Caco-2 (cell line): ENCODE measurements around the gene ITSN2. TPM values are rescaled to one million over a fixed set of nuclear protein-coding genes. Genes with fewer than 3 reads are reported as not detected.

ENCODE experiments used
- BruUV-seq: library from RNA; stranded (reverse); fragments of 400-500 nt; replicated peaks from 2 replicates; lab custom pipeline; 2021; lab: Mats Ljungman, UMichigan
- CTCF ChIA-PET: fragments of 300-600 bp; sonication (Branson Sonifier 250); formaldehyde crosslinking; loops from one replicate; lab custom pipeline; 2022; ENCODE audit warnings: antibody characterized with exemption; lab: Charles Lee
- POLR2A ChIA-PET: fragments of 300-600 bp; sonication (Branson Sonifier 250); formaldehyde crosslinking; loops from one replicate; lab custom pipeline; 2022; ENCODE audit warnings: antibody characterized with exemption; lab: Charles Lee
- DNase-seq, 2 experiments: peaks; one replicate each; pipeline versions ENCODE4 v3.0.0 to v3.0.0-alpha.2; 2020 to 2022
- H3K27me3 ChIP-seq: replicated peaks from 2 replicates; pipeline ENCODE4 v1.6.0; 2011; ENCODE audit warnings: low read length; ENCODE audit not compliant: control insufficient read depth, insufficient read depth
- H3K36me3 ChIP-seq: 2 replicates; pipeline ENCODE4 v1.5.1; 2011; ENCODE audit warnings: low read length; ENCODE audit not compliant: control insufficient read depth, insufficient read depth
- H3K4me1 ChIP-seq: fragments of 250-450 bp; sonication (Bioruptor Pico); 2 replicates; pipeline ENCODE4 v1.5.1; 2020; ENCODE audit warnings: mild to moderate bottlenecking
- H3K4me3 ChIP-seq: 2 replicates; pipeline ENCODE4 v1.5.1; 2011; ENCODE audit warnings: low read depth, mild to moderate bottlenecking, control low read depth, low read length
- H3K9me3 ChIP-seq: fragments of 250-450 bp; sonication (Bioruptor Pico); 2 replicates; pipeline ENCODE4 v1.5.1; 2020; ENCODE audit warnings: mild to moderate bottlenecking, moderate library complexity
- H3K27ac Mint-ChIP-seq: one replicate; pipeline ENCODE4 v1.8.0; 2022; ENCODE audit warnings: mixed read lengths; ENCODE audit not compliant: unreplicated experiment
- H3K27me3 Mint-ChIP-seq: one replicate; pipeline ENCODE4 v1.8.0; 2022; ENCODE audit warnings: mixed read lengths; ENCODE audit not compliant: insufficient read depth, unreplicated experiment
- H3K36me3 Mint-ChIP-seq: one replicate; pipeline ENCODE4 v1.8.0; 2022; ENCODE audit warnings: mild to moderate bottlenecking, mixed read lengths; ENCODE audit not compliant: insufficient read depth, unreplicated experiment
- H3K4me1 Mint-ChIP-seq: one replicate; pipeline ENCODE4 v1.8.0; 2022; ENCODE audit warnings: low read depth, mixed read lengths; ENCODE audit not compliant: unreplicated experiment
- H3K4me3 Mint-ChIP-seq: one replicate; pipeline ENCODE4 v1.8.0; 2022; ENCODE audit warnings: mild to moderate bottlenecking, moderate library complexity, mixed read lengths; ENCODE audit not compliant: unreplicated experiment
- H3K9me3 Mint-ChIP-seq: one replicate; pipeline ENCODE4 v1.8.0; 2022; ENCODE audit warnings: mixed read lengths; ENCODE audit not compliant: unreplicated experiment
- intact Hi-C: fragments of 100-400 bp; cut with micrococcal nuclease; formaldehyde crosslinking; loops from one replicate; pipeline ENCODE4 v1.10.0; 2022; ENCODE audit not compliant: unreplicated experiment
- total RNA-seq: library from RNA; stranded (reverse); gene quantifications from 2 replicates; pipeline ENCODE4 v1.2.3, GENCODE V29; 2022
- TF ChIP-seq, protein P1 (sequence below), 2 experiments: fragments of 200-600 bp in 1 of 2; IDR thresholded peaks; 1 replicate in 1 of 2; 2 replicates in 1 of 2; pipeline versions ENCODE4 v1.5.1 to v1.8.0; 2011 to 2022; ENCODE audit warnings: antibody characterized with exemption in 1 of 2, control low read depth in 1 of 2, inconsistent platforms in 1 of 2, low read depth in 1 of 2, low read length in 1 of 2, mild to moderate bottlenecking in 1 of 2, moderate library complexity in 1 of 2; ENCODE audit not compliant: insufficient read depth in 1 of 2, severe bottlenecking in 1 of 2, unreplicated experiment in 1 of 2

Gene ITSN2
- total RNA-seq, 1 experiment from 2014 or later, result 49.4 TPM

DNA sequence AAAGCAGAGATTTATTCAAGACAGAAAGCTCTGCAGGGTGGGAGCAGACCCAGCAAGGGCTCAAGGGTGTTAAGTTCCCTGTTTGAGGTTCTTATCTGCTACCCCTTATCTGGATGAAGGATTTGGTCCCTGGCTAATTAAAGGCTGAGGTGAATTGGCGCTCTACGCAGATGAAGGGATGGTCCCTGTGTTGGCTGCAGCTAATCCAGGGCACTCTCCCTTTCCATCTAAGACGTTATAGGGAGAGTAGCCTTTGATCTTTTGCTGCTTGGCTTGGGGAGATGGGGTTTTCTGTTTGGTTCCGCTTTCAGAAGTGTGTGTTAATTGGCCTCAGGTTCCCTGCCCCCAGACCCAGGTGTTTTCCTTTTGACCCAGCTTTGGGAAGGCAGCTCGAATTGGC is 168.5 kb downstream of the ITSN2 start:
- Mint-ChIP-seq H3K9me3 (peaks cover 13% of the 10 kb centered on the region), H3K4me3 (no peak overlapping the region), H3K27ac (no peak overlapping the region), H3K4me1 (peaks cover 8% of the 10 kb centered on the region), H3K36me3 (no peaks in the 10 kb centered on the region), H3K27me3 (peaks cover 6% of the 10 kb centered on the region)
- Histone ChIP-seq H3K9me3 (no peaks in the 10 kb centered on the region), H3K4me3 (no peak overlapping the region), H3K36me3 (no peaks in the 10 kb centered on the region), H3K27me3 (no peaks in the 10 kb centered on the region), H3K4me1 (peaks cover 7% of the 10 kb centered on the region; the same call in 1 of the 2 replicates)
- ChIA-PET POLR2A (no interaction called here), CTCF (no interaction called here)
- intact Hi-C loops, result no loop called here
- BruUV-seq, result no TSS peak
- no peak for DNase-seq
- TF ChIP-seq, protein P1, sequence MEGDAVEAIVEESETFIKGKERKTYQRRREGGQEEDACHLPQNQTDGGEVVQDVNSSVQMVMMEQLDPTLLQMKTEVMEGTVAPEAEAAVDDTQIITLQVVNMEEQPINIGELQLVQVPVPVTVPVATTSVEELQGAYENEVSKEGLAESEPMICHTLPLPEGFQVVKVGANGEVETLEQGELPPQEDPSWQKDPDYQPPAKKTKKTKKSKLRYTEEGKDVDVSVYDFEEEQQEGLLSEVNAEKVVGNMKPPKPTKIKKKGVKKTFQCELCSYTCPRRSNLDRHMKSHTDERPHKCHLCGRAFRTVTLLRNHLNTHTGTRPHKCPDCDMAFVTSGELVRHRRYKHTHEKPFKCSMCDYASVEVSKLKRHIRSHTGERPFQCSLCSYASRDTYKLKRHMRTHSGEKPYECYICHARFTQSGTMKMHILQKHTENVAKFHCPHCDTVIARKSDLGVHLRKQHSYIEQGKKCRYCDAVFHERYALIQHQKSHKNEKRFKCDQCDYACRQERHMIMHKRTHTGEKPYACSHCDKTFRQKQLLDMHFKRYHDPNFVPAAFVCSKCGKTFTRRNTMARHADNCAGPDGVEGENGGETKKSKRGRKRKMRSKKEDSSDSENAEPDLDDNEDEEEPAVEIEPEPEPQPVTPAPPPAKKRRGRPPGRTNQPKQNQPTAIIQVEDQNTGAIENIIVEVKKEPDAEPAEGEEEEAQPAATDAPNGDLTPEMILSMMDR (IDR thresholded peaks at IDR 0.05; ENCODE audit: insufficient read depth in 1 of 2, low read depth in 1 of 2, low read length in 1 of 2, severe bottlenecking in 1 of 2, unreplicated experiment in 1 of 2), result no peak

- TF ChIP-seq, protein P1 (IDR thresholded peaks at IDR 0.05; ENCODE audit: insufficient read depth in 1 of 2, low read depth in 1 of 2, low read length in 1 of 2, severe bottlenecking in 1 of 2, unreplicated experiment in 1 of 2), result no peak
- no peak for DNase-seq
- H3K4me1 ChIP-seq, result peaks cover 7% of the 10 kb centered on the region; the same call in 1 of the 2 replicates
- ChIA-PET POLR2A (no interaction called here), CTCF (no interaction called here)
- Mint-ChIP-seq H3K4me3 (no peak overlapping the region), H3K27me3 (peaks cover 2% of the 10 kb centered on the region), H3K36me3 (no peaks in the 10 kb centered on the region), H3K4me1 (peaks cover 8% of the 10 kb centered on the region), H3K27ac (no peak overlapping the region), H3K9me3 (peaks cover 13% of the 10 kb centered on the region)
- H3K27me3 ChIP-seq, result no peaks in the 10 kb centered on the region
- no TSS peak for BruUV-seq
- H3K9me3 ChIP-seq, result no peaks in the 10 kb centered on the region
- H3K36me3 ChIP-seq, result no peaks in the 10 kb centered on the region
- no peak overlapping the region for H3K4me3 ChIP-seq
- intact Hi-C loops, result no loop called here
Measured at GRCh38 chr2:24191156-24191555, 169.2 kb downstream of the ITSN2 start.

GRCh38 chr2:24190503-24190902 is 169.8 kb downstream of the ITSN2 start:
- Mint-ChIP-seq H3K36me3 (no peaks in the 10 kb centered on the region), H3K4me3 (no peak overlapping the region), H3K27me3 (peaks cover 2% of the 10 kb centered on the region), H3K4me1 (peaks cover 8% of the 10 kb centered on the region), H3K27ac (no peak overlapping the region), H3K9me3 (peaks cover 13% of the 10 kb centered on the region)
- CTCF ChIA-PET, result no interaction called here
- POLR2A ChIA-PET, result no interaction called here
- TF ChIP-seq, protein P1 (IDR thresholded peaks at IDR 0.05; ENCODE audit: insufficient read depth in 1 of 2, low read depth in 1 of 2, low read length in 1 of 2, severe bottlenecking in 1 of 2, unreplicated experiment in 1 of 2), result no peak
- Histone ChIP-seq H3K9me3 (0 out of 2 replicates have a peak, but pooled peaks cover 1% of the 10 kb centered on the region), H3K4me1 (peaks cover 7% of the 10 kb centered on the region; the same call in 1 of the 2 replicates), H3K36me3 (no peaks in the 10 kb centered on the region), H3K4me3 (no peak overlapping the region), H3K27me3 (no peaks in the 10 kb centered on the region)
- no TSS peak for BruUV-seq
- no peak for DNase-seq
- intact Hi-C loops, result no loop called here
